Mesenchymal stem cell (in vitro differentiated cells and primary cell): Measurements from ENCODE around the gene TRIM58. TPM values are rescaled to one million over a fixed set of nuclear protein-coding genes. Genes with fewer than 3 reads are reported as not detected.

Experiments used
- DNase-seq: peaks from one replicate; pipeline ENCODE4 v3.0.0-alpha.2; 2013
- H2AFZ ChIP-seq: one replicate; pipeline ENCODE4 v1.6.1; 2013; ENCODE audit warnings: low read depth, mild to moderate bottlenecking, control low read depth, inconsistent platforms, low read length, moderate library complexity
- H2AK5ac ChIP-seq: 2 replicates; pipeline ENCODE4 v1.6.1; 2013; ENCODE audit warnings: low read length, moderate library complexity, mild to moderate bottlenecking, inconsistent platforms; ENCODE audit not compliant: severe bottlenecking
- H2BK120ac ChIP-seq: one replicate; pipeline ENCODE4 v1.6.1; 2013; ENCODE audit warnings: low read depth, mild to moderate bottlenecking, inconsistent platforms, low read length, moderate library complexity
- H2BK12ac ChIP-seq, 2 experiments: one replicate each; pipeline ENCODE4 v1.6.1; 2013; ENCODE audit warnings: inconsistent platforms in 2 of 2, low read length in 2 of 2, mild to moderate bottlenecking in 2 of 2, moderate library complexity in 2 of 2, control low read depth in 1 of 2
- H2BK15ac ChIP-seq: one replicate; pipeline ENCODE4 v1.6.1; 2013; ENCODE audit warnings: mild to moderate bottlenecking, low read depth, inconsistent platforms; ENCODE audit not compliant: poor library complexity, severe bottlenecking
- H2BK5ac ChIP-seq: 2 replicates; pipeline ENCODE4 v1.6.1; 2013; ENCODE audit warnings: low read depth, mild to moderate bottlenecking, low read length, control low read depth, inconsistent platforms; ENCODE audit not compliant: poor library complexity, severe bottlenecking
- H3K14ac ChIP-seq, 2 experiments: one replicate each; pipeline ENCODE4 v1.6.1; 2013; ENCODE audit warnings: inconsistent platforms in 2 of 2, low read length in 2 of 2, control low read depth in 1 of 2, mild to moderate bottlenecking in 1 of 2, moderate library complexity in 1 of 2
- H3K18ac ChIP-seq, 2 experiments: one replicate each; pipeline ENCODE4 v1.6.1; 2013; ENCODE audit warnings: inconsistent platforms in 2 of 2, low read length in 2 of 2, control low read depth in 1 of 2, low read depth in 1 of 2, mild to moderate bottlenecking in 1 of 2
- H3K23ac ChIP-seq, 2 experiments: one replicate each; pipeline ENCODE4 v1.6.1; 2013; ENCODE audit warnings: inconsistent platforms in 2 of 2, low read length in 2 of 2, mild to moderate bottlenecking in 2 of 2, moderate library complexity in 2 of 2, control low read depth in 1 of 2
- H3K27ac ChIP-seq: 2 replicates; pipeline ENCODE4 v1.5.1; 2013; ENCODE audit warnings: mild to moderate bottlenecking, moderate library complexity, low read length, control low read depth, inconsistent platforms; ENCODE audit not compliant: poor library complexity, severe bottlenecking
- H3K27me3 ChIP-seq, 2 experiments: 2 replicates each; pipeline versions ENCODE4 v1.6.1 to v1.7.0; 2013; ENCODE audit warnings: low read length in 2 of 2, mild to moderate bottlenecking in 2 of 2, moderate library complexity in 2 of 2, control low read depth in 1 of 2, inconsistent platforms in 1 of 2; ENCODE audit not compliant: control insufficient read depth in 1 of 2, insufficient read depth in 1 of 2
- H3K36me3 ChIP-seq, 2 experiments: 2 replicates each; pipeline versions ENCODE4 v1.6.1 to v1.7.0; 2013; ENCODE audit warnings: low read length in 2 of 2, control low read depth in 1 of 2, inconsistent platforms in 1 of 2, low read depth in 1 of 2, mild to moderate bottlenecking in 1 of 2; ENCODE audit not compliant: insufficient read depth in 2 of 2, control insufficient read depth in 1 of 2
- H3K4ac ChIP-seq, 2 experiments: one replicate each; pipeline ENCODE4 v1.6.1; 2013; ENCODE audit warnings: inconsistent platforms in 2 of 2, low read length in 2 of 2, mild to moderate bottlenecking in 2 of 2, moderate library complexity in 2 of 2, control low read depth in 1 of 2, low read depth in 1 of 2
- H3K4me1 ChIP-seq: 2 replicates; pipeline ENCODE4 v1.6.1; 2013; ENCODE audit warnings: low read depth, low read length, control low read depth; ENCODE audit not compliant: control insufficient read depth, insufficient read depth
- H3K4me2 ChIP-seq: 2 replicates; pipeline ENCODE4 v1.6.1; 2013; ENCODE audit warnings: low read length, mild to moderate bottlenecking, inconsistent platforms; ENCODE audit not compliant: poor library complexity, severe bottlenecking
- H3K4me3 ChIP-seq, 2 experiments: 2 replicates each; pipeline versions ENCODE4 v1.5.1 to v1.7.0; 2013; ENCODE audit warnings: low read length in 2 of 2, mild to moderate bottlenecking in 2 of 2, control low read depth in 1 of 2, low read depth in 1 of 2; ENCODE audit not compliant: insufficient read depth in 1 of 2
- H3K79me1 ChIP-seq: replicated peaks from 2 replicates; pipeline ENCODE4 v1.6.1; 2013; ENCODE audit warnings: mild to moderate bottlenecking, control low read depth, low read length, inconsistent platforms; ENCODE audit not compliant: poor library complexity, severe bottlenecking
- H3K9ac ChIP-seq: 2 replicates; pipeline ENCODE4 v1.7.0; 2013; ENCODE audit warnings: mild to moderate bottlenecking, low read length, moderate library complexity
- H3K9me3 ChIP-seq: 2 replicates; pipeline ENCODE4 v1.7.0; 2013; ENCODE audit warnings: mild to moderate bottlenecking, low read length; ENCODE audit not compliant: control insufficient read depth
- H4K8ac ChIP-seq: one replicate; pipeline ENCODE4 v1.6.1; 2013; ENCODE audit warnings: inconsistent platforms, mild to moderate bottlenecking, low read length, moderate library complexity
- H4K91ac ChIP-seq: one replicate; pipeline ENCODE4 v1.6.1; 2013; ENCODE audit warnings: mild to moderate bottlenecking, low read length, inconsistent platforms
- WGBS: methylation state at CpG from one replicate; pipeline ENCODE4 v1.1.7; 2013; ENCODE audit warnings: mixed read lengths; 5-methylcytosine and 5-hydroxymethylcytosine counted together
- polyA plus RNA-seq, 2 experiments: library from polyadenylated mRNA; stranded (reverse); fragments of 200-250 nt; gene quantifications; one replicate each; pipeline ENCODE4 v1.2.3, GENCODE V29; 2013

The TRIM58 gene, protein sequence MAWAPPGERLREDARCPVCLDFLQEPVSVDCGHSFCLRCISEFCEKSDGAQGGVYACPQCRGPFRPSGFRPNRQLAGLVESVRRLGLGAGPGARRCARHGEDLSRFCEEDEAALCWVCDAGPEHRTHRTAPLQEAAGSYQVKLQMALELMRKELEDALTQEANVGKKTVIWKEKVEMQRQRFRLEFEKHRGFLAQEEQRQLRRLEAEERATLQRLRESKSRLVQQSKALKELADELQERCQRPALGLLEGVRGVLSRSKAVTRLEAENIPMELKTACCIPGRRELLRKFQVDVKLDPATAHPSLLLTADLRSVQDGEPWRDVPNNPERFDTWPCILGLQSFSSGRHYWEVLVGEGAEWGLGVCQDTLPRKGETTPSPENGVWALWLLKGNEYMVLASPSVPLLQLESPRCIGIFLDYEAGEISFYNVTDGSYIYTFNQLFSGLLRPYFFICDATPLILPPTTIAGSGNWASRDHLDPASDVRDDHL
- polyA plus RNA-seq (2013, experiment 1 of 2), result 0.70 TPM
- 0.81 TPM for polyA plus RNA-seq (2013, experiment 2 of 2)

- Histone ChIP-seq H2AFZ (peak within 1 kb of the TSS; percentile 63), H4K8ac (peak within 1 kb of the TSS; percentile 9), H3K36me3 (no peaks in the 10 kb centered on the region), H2BK15ac (no peak within 1 kb of the TSS), H2BK5ac (no peak within 1 kb of the TSS), H3K27me3 (no peaks in the 10 kb centered on the region), H3K14ac (no peak within 1 kb of the TSS), H3K23ac (no peak within 1 kb of the TSS), H3K4ac (no peak within 1 kb of the TSS), H2BK120ac (no peak within 1 kb of the TSS), H4K91ac (no peak within 1 kb of the TSS), H3K18ac (no peak within 1 kb of the TSS), H3K9ac (peak within 1 kb of the TSS; percentile 29), H3K27ac (no peak within 1 kb of the TSS), H3K4me3 (peak within 1 kb of the TSS; percentile 68 to 72), H3K79me1 (peaks cover 2% of the 10 kb centered on the region), H3K9me3 (no peaks in the 10 kb centered on the region), H2BK12ac (no peak within 1 kb of the TSS), H3K4me2 (peak within 1 kb of the TSS; percentile 93), H3K4me1 (peaks cover 12% of the 10 kb centered on the region), H2AK5ac (no peak within 1 kb of the TSS)
- 4% methylated on average over 59 of the region's 109 CpGs for WGBS
- peak; percentile 13 for DNase-seq
Observed at GRCh38 chr1:247857069-247857984, at the start of gene TRIM58. TRIM58 (plus strand) TSS chr1:247857187; CDS start chr1:247857247, 60 bp downstream.

- Histone ChIP-seq H2AFZ (no peak overlapping the region), H3K27me3 (no peaks in the 10 kb centered on the region), H3K4ac (no peak overlapping the region), H3K4me1 (no peaks in the 10 kb centered on the region), H2BK15ac (no peak overlapping the region), H2BK120ac (no peak overlapping the region), H3K18ac (no peak overlapping the region), H3K4me3 (no peak overlapping the region), H3K4me2 (no peak overlapping the region), H4K91ac (no peak overlapping the region), H4K8ac (no peak overlapping the region), H2BK12ac (no peak overlapping the region), H3K9ac (no peak overlapping the region), H3K9me3 (peaks cover 22% of the 10 kb centered on the region), H2BK5ac (no peak overlapping the region), H3K14ac (no peak overlapping the region), H2AK5ac (no peak overlapping the region), H3K23ac (no peak overlapping the region), H3K27ac (no peak overlapping the region), H3K79me1 (no peaks in the 10 kb centered on the region), H3K36me3 (no peaks in the 10 kb centered on the region)
- no peak for DNase-seq
- WGBS, result 24% methylated on average over 2 of the region's 2 CpGs
Observed at GRCh38 chr1:247812637-247813036, 44.4 kb upstream of the TRIM58 start.

DNA sequence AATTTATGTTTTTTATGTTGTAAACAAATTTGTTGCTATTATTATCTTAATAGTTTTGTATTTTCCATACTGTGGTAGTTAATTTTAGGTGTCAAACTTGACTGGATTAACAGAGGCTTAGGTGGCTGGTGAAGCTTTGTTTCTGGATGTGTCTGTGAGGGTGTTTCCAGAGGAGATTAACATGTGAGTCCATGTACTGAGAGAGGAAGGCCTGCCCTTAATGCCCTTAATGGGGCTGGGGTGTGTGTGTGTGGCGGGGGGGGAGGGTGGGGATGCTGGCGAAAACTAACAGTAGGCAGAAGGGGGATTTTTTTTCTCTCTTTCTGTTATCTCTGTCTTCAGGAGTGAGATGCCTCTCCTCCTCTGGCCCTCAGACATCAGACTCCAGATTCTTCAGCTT, 34.9 kb upstream of the TRIM58 start:
- Histone ChIP-seq H2BK12ac (no peak overlapping the region), H2BK5ac (no peak overlapping the region), H4K91ac (no peak overlapping the region), H3K4me3 (no peak overlapping the region), H3K27ac (no peak overlapping the region), H3K4ac (no peak overlapping the region), H2BK120ac (no peak overlapping the region), H2BK15ac (no peak overlapping the region), H2AK5ac (no peak overlapping the region), H3K79me1 (no peaks in the 10 kb centered on the region), H3K36me3 (no peaks in the 10 kb centered on the region), H3K27me3 (no peaks in the 10 kb centered on the region), H3K4me2 (no peak overlapping the region), H3K9me3 (peaks cover 10% of the 10 kb centered on the region), H3K14ac (no peak overlapping the region), H4K8ac (no peak overlapping the region), H3K9ac (no peak overlapping the region), H2AFZ (no peak overlapping the region), H3K23ac (no peak overlapping the region), H3K18ac (no peak overlapping the region), H3K4me1 (no peaks in the 10 kb centered on the region)
- no peak for DNase-seq
- WGBS, result no CpG with 5 or more reads among the region's 2 CpGs

DNA sequence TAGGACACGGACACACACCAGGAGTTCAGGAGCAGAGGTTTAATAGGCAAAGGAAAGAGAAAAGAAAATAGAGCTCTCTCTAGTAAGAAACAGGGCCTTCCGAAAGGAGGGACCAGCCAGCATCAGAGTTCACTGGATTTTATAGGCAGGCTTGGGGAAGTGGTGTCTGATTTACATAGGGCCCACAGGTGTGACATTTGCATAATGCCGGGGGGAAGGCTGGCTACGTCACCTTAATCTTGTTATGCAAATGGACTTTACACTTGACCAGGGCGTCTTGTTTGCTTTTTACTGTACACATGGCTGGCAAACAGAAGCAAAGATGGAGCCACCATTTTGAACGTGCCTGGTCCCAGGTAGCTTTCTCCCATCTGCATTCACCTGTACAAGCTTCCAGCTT, 33.0 kb upstream of the TRIM58 start, which contains the start of gene OR14A16:
OR14A16 (minus strand) TSS at position 97 of the 400 bp plus-strand sequence. CDS start 8,390 bp downstream, outside the sequence.
- Histone ChIP-seq H3K27ac (no peak within 1 kb of the TSS), H3K4me1 (no peaks in the 10 kb centered on the region), H3K79me1 (no peaks in the 10 kb centered on the region), H2AK5ac (no peak within 1 kb of the TSS), H3K18ac (no peak within 1 kb of the TSS), H2BK120ac (no peak within 1 kb of the TSS), H3K27me3 (no peaks in the 10 kb centered on the region), H2BK12ac (no peak within 1 kb of the TSS), H3K9ac (no peak within 1 kb of the TSS), H4K8ac (no peak within 1 kb of the TSS), H3K36me3 (no peaks in the 10 kb centered on the region), H4K91ac (no peak within 1 kb of the TSS), H2BK15ac (no peak within 1 kb of the TSS), H3K4me3 (no peak within 1 kb of the TSS), H2BK5ac (no peak within 1 kb of the TSS), H3K4ac (no peak within 1 kb of the TSS), H3K9me3 (peaks cover 19% of the 10 kb centered on the region), H3K4me2 (no peak within 1 kb of the TSS), H3K14ac (no peak within 1 kb of the TSS), H2AFZ (no peak within 1 kb of the TSS), H3K23ac (no peak within 1 kb of the TSS)
- WGBS, result 48% methylated on average over 6 of the region's 6 CpGs
- DNase-seq, result no peak
